HepG2 (cell line): ENCODE data around the gene RGS1. TPM values are rescaled to one million over a fixed set of nuclear protein-coding genes. Genes with fewer than 3 reads are reported as not detected.

Experiments used
- ATAC-seq: fragments of 200-7000 bp; cut with Tn5 transposase; 3 replicates; pipeline ENCODE4 v1.9.1; 2020; ENCODE audit warnings: mild to moderate bottlenecking, moderate library complexity
- BruUV-seq: library from RNA; stranded (reverse); fragments of 400-500 nt; replicated peaks from 2 replicates; lab custom pipeline; 2021; lab: Mats Ljungman, UMichigan
- CTCF ChIA-PET: fragments of 300-600 bp; formaldehyde crosslinking; extraction: SDS; loops from one replicate; lab custom pipeline; 2021; ENCODE audit warnings: low total read pairs, inconsistent platforms, low intra/inter-chr PET ratio; lab: Yijun Ruan, JAX
- POLR2A ChIA-PET: fragments of 350-600 bp; sonication (Branson Sonifier 250); formaldehyde crosslinking; loops from one replicate; lab custom pipeline; 2020; ENCODE audit warnings: antibody characterized with exemption, inconsistent platforms; lab: Yijun Ruan, JAX
- DNase-seq: peaks from one replicate; pipeline ENCODE4 v3.0.0-alpha.2; 2015; ENCODE audit warnings: low spot score
- FAIRE-seq: peaks from 3 replicates; lab custom pipeline; 2011; peaks lifted over from hg19 to GRCh38; lab: Jason Lieb, UNC
- H2AFZ ChIP-seq: one replicate; pipeline ENCODE4 v1.6.1; 2011; ENCODE audit warnings: low read length, inconsistent platforms
- H3K27ac ChIP-seq: fragments of 300-600 bp; 3 replicates; pipeline ENCODE4 v1.8.0; 2011; ENCODE audit warnings: mixed run types, mild to moderate bottlenecking, mixed read lengths, low read length, inconsistent platforms; ENCODE audit not compliant: insufficient read depth; ENCODE audit errors: extremely low read length
- H3K27me3 ChIP-seq, 2 experiments: fragments of 200-600 bp in 1 of 2; 2 replicates in 1 of 2; 3 replicates in 1 of 2; pipeline versions ENCODE4 v1.6.0 to v1.8.0; 2011; ENCODE audit warnings: low read length in 2 of 2, mild to moderate bottlenecking in 2 of 2, moderate library complexity in 2 of 2, inconsistent platforms in 1 of 2; ENCODE audit not compliant: insufficient read depth in 2 of 2, control insufficient read depth in 1 of 2
- H3K36me3 ChIP-seq, 2 experiments: fragments of 200-600 bp in 1 of 2; replicated peaks in 1 of 2; 2 replicates in 1 of 2; 3 replicates in 1 of 2; pipeline versions ENCODE4 v1.5.1 to v1.8.0; 2011; ENCODE audit warnings: low read length in 2 of 2, inconsistent platforms in 1 of 2; ENCODE audit not compliant: insufficient read depth in 2 of 2, control insufficient read depth in 1 of 2
- H3K4me1 ChIP-seq: 2 replicates; pipeline ENCODE4 v1.5.1; 2012; ENCODE audit warnings: low read length, inconsistent platforms; ENCODE audit not compliant: insufficient read depth
- H3K4me2 ChIP-seq: 2 replicates; pipeline ENCODE4 v1.6.0; 2011; ENCODE audit warnings: low read depth, low read length, inconsistent platforms
- H3K4me3 ChIP-seq, 3 experiments: fragments of 200-600 bp in 1 of 3; sonication (generic), shearing (Covaris generic) in 1 of 3; replicated peaks in 1 of 3; 2 replicates each; pipeline ENCODE4 v1.5.1; 2011 to 2016; ENCODE audit warnings: low read length in 3 of 3, inconsistent platforms in 2 of 3, low read depth in 2 of 3, mild to moderate bottlenecking in 2 of 3, control low read depth in 1 of 3, mixed read lengths in 1 of 3; ENCODE audit not compliant: insufficient read depth in 1 of 3
- H3K79me2 ChIP-seq: one replicate; pipeline ENCODE4 v1.6.1; 2011; ENCODE audit warnings: low read length, inconsistent platforms; ENCODE audit not compliant: insufficient read depth
- H3K9ac ChIP-seq: 2 replicates; pipeline ENCODE4 v1.6.0; 2011; ENCODE audit warnings: mild to moderate bottlenecking, low read depth, low read length, inconsistent platforms; ENCODE audit not compliant: insufficient read depth
- H3K9me3 ChIP-seq: 2 replicates; pipeline ENCODE4 v1.5.1; 2012; ENCODE audit warnings: mild to moderate bottlenecking, low read length
- H4K20me1 ChIP-seq: 2 replicates; pipeline ENCODE4 v1.6.0; 2011; ENCODE audit warnings: inconsistent platforms, mild to moderate bottlenecking, low read length, moderate library complexity; ENCODE audit not compliant: insufficient read depth
- GATAD2A ChIP-seq: IDR thresholded peaks from 2 replicates; pipeline ENCODE4 v1.6.1; 2016
- ONECUT2 ChIP-seq: sonication (generic); formaldehyde crosslinking; IDR thresholded peaks from 2 replicates; pipeline ENCODE4 v1.4.0; 2020; ENCODE audit warnings: missing genetic modification reagents
- SMARCC2 ChIP-seq: fragments of 450-650 bp; IDR thresholded peaks from 2 replicates; pipeline ENCODE4 v1.6.1; 2017; ENCODE audit warnings: antibody characterized with exemption, mild to moderate bottlenecking
- WGBS: methylation state at CpG from one replicate; pipeline ENCODE4 v1.1.6; 2017; ENCODE audit warnings: low lambda C conversion rate; 5-methylcytosine and 5-hydroxymethylcytosine counted together
- in situ Hi-C: cut with HindIII; loops from 2 replicates; pipeline ENCODE4 v1.10.0; 2017; ENCODE audit warnings: low pct_unique_long_range_greater_than_20kb; ENCODE audit not compliant: extremely low pct_ligation_motif_present
- intact Hi-C: fragments of 100-400 bp; cut with micrococcal nuclease; formaldehyde crosslinking; loops from one replicate; pipeline ENCODE4 v1.10.0; 2022; ENCODE audit not compliant: unreplicated experiment
- polyA plus RNA-seq, 8 experiments: library from polyadenylated mRNA; depleted of rRNA in 3 of 8; stranded (reverse) in 7 of 8; unstranded in 1 of 8; fragments of >200 nt; fragmentation: Illumina TruSeq in 4 of 8; extraction: Trizol in 4 of 8; gene quantifications; 2 replicates each; pipeline versions ENCODE4 v1.2.1 to v1.2.3, GENCODE V29; 2011 to 2016; ENCODE audit warnings: low read depth in 4 of 8, missing spikeins in 1 of 8, mixed read lengths in 1 of 8; ENCODE audit not compliant: insufficient read depth in 1 of 8
- total RNA-seq, 5 experiments: library from RNA; depleted of rRNA; stranded (reverse); fragments of >200 nt; fragmentation: Illumina TruSeq; extraction: Trizol; gene quantifications; 2 replicates each; pipeline ENCODE4 v1.2.3, GENCODE V29; 2016; ENCODE audit warnings: low read depth in 1 of 5
- TF ChIP-seq, protein P1 (sequence below): sonication (generic); formaldehyde crosslinking; IDR thresholded peaks from 2 replicates; pipeline ENCODE4 v1.9.0; 2021; ENCODE audit warnings: missing genetic modification reagents, mild to moderate bottlenecking, borderline replicate concordance
- TF ChIP-seq, protein P2 (sequence below): sonication (generic); formaldehyde crosslinking; IDR thresholded peaks from 2 replicates; pipeline ENCODE4 v1.8.1; 2023; ENCODE audit warnings: mild to moderate bottlenecking, missing genetic modification reagents, borderline replicate concordance
- TF ChIP-seq, protein P3 (sequence below): fragments of 450-650 bp; IDR thresholded peaks from 2 replicates; pipeline ENCODE4 v1.6.1; 2016
- TF ChIP-seq, protein P4 (sequence below): sonication (generic); formaldehyde crosslinking; IDR thresholded peaks from 2 replicates; pipeline ENCODE4 v1.9.0; 2022; ENCODE audit warnings: missing genetic modification reagents, mild to moderate bottlenecking, borderline replicate concordance
- TF ChIP-seq, protein P5 (sequence below): sonication (generic); formaldehyde crosslinking; IDR thresholded peaks from 2 replicates; pipeline ENCODE4 v1.4.0; 2020; ENCODE audit warnings: missing genetic modification reagents, borderline replicate concordance
- TF ChIP-seq, protein P6 (sequence below): IDR thresholded peaks from 2 replicates; pipeline ENCODE4 v1.6.1; 2016; ENCODE audit warnings: low read depth, borderline replicate concordance
- TF ChIP-seq, protein P7 (sequence below): sonication (generic); formaldehyde crosslinking; IDR thresholded peaks from 2 replicates; pipeline ENCODE4 v1.5.1; 2020; ENCODE audit warnings: mild to moderate bottlenecking, missing genetic modification reagents, moderate library complexity

RGS1 gene
- total and polyA plus RNA-seq, 2 of the 13 experiments (the other 11 are each of a cell fraction or from before 2014, with no cell fraction given): not detected

DNA sequence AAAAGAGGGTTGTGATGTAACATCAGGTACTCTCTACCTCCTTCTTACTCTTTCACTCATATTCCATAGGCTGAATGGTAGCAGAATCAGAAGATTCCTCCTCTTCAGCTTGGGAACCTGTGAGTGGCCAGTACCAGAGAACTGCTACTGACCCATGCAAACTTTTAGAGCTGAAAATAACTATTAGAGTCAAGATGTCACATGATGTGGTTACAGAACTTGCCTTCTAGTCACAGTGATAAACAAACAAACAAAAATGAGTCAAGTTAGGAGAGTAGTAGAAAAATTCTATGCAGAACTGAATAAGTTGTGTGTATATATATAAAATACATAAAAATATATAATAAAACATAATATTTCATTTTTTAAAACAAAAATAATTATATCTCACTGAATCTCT is 47.6 kb upstream of the RGS1 start:
- Histone ChIP-seq H3K27me3 (no peaks in the 10 kb centered on the region; a peak in 1 of 5 replicates), H3K4me2 (no peak overlapping the region), H3K27ac (no peak overlapping the region), H3K4me1 (no peaks in the 10 kb centered on the region), H3K79me2 (no peaks in the 10 kb centered on the region), H3K4me3 (no peak overlapping the region), H3K36me3 (no peaks in the 10 kb centered on the region), H2AFZ (no peak overlapping the region), H3K9ac (no peak overlapping the region), H4K20me1 (no peaks in the 10 kb centered on the region), H3K9me3 (no peaks in the 10 kb centered on the region)
- POLR2A ChIA-PET: no interaction called here
- CTCF ChIA-PET: no interaction called here
- no peak for DNase-seq
- no peak for ATAC-seq
- in situ Hi-C loops: no loop called here
- intact Hi-C loops: no loop called here
- TF ChIP-seq ONECUT2 (CRISPR knock-in tag): no peak
- TF ChIP-seq, protein P1, sequence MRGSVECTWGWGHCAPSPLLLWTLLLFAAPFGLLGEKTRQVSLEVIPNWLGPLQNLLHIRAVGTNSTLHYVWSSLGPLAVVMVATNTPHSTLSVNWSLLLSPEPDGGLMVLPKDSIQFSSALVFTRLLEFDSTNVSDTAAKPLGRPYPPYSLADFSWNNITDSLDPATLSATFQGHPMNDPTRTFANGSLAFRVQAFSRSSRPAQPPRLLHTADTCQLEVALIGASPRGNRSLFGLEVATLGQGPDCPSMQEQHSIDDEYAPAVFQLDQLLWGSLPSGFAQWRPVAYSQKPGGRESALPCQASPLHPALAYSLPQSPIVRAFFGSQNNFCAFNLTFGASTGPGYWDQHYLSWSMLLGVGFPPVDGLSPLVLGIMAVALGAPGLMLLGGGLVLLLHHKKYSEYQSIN: no peak
- no peak for FAIRE-seq
- BruUV-seq: no TSS peak

DNA sequence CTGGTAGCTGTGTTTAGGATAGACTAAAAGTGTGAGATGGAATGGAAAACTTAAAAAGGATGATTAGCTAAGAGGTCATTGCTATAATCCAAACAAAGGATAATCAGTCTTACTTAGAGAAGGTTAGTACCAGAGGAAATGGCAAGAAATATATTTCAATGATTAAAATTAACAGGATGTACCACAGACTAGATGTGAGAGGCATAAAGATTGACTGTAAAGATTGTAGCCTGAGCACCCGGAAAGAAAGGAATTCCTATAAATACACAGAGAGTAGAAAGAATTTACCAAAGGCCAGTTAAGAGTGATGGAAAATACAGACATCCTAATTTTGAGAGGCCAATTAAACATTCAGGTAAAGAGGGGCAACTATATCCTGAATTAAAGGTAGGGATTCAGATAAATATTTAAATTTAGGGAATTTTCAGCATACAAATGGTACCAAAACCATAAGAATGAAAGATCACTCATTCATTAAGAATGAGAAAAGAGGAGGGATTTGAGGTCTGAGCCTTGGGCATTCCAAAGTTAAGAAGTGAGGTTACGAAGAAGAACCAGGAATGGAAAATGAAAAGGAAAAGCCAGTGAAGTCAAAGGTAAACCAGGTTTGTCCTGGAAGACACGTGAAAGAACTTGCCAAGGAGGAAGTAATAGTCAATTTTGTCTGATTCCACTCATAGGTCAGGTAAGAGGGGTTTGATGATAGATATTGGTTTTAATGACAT is 46.4 kb upstream of the RGS1 start:
- CTCF ChIA-PET: no interaction called here
- Histone ChIP-seq H3K4me1 (no peaks in the 10 kb centered on the region), H3K36me3 (no peaks in the 10 kb centered on the region), H4K20me1 (no peaks in the 10 kb centered on the region), H3K4me2 (no peak overlapping the region), H3K27ac (no peak overlapping the region), H3K9ac (no peak overlapping the region), H3K4me3 (no peak overlapping the region), H2AFZ (no peak overlapping the region), H3K9me3 (no peaks in the 10 kb centered on the region), H3K79me2 (no peaks in the 10 kb centered on the region), H3K27me3 (no peaks in the 10 kb centered on the region; a peak in 1 of 5 replicates)
- ATAC-seq (no peak), FAIRE-seq (no peak), DNase-seq (no peak)
- POLR2A ChIA-PET: no interaction called here
- no TSS peak for BruUV-seq
- 57% methylated on average over 3 of the region's 3 CpGs for WGBS
- in situ Hi-C loops: no loop called here
- intact Hi-C loops: no loop called here
- TF ChIP-seq, protein P2, sequence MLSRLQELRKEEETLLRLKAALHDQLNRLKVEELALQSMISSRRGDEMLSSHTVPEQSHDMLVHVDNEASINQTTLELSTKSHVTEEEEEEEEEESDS: no peak
- TF ChIP-seq, protein P3, sequence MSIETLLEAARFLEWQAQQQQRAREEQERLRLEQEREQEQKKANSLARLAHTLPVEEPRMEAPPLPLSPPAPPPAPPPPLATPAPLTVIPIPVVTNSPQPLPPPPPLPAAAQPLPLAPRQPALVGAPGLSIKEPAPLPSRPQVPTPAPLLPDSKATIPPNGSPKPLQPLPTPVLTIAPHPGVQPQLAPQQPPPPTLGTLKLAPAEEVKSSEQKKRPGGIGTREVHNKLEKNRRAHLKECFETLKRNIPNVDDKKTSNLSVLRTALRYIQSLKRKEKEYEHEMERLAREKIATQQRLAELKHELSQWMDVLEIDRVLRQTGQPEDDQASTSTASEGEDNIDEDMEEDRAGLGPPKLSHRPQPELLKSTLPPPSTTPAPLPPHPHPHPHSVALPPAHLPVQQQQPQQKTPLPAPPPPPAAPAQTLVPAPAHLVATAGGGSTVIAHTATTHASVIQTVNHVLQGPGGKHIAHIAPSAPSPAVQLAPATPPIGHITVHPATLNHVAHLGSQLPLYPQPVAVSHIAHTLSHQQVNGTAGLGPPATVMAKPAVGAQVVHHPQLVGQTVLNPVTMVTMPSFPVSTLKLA: no peak
- TF ChIP-seq SMARCC2 (no peak), GATAD2A (CRISPR knock-in tag) (no peak)
- TF ChIP-seq, protein P4, sequence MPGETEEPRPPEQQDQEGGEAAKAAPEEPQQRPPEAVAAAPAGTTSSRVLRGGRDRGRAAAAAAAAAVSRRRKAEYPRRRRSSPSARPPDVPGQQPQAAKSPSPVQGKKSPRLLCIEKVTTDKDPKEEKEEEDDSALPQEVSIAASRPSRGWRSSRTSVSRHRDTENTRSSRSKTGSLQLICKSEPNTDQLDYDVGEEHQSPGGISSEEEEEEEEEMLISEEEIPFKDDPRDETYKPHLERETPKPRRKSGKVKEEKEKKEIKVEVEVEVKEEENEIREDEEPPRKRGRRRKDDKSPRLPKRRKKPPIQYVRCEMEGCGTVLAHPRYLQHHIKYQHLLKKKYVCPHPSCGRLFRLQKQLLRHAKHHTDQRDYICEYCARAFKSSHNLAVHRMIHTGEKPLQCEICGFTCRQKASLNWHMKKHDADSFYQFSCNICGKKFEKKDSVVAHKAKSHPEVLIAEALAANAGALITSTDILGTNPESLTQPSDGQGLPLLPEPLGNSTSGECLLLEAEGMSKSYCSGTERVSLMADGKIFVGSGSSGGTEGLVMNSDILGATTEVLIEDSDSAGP: no peak
- TF ChIP-seq, protein P5, sequence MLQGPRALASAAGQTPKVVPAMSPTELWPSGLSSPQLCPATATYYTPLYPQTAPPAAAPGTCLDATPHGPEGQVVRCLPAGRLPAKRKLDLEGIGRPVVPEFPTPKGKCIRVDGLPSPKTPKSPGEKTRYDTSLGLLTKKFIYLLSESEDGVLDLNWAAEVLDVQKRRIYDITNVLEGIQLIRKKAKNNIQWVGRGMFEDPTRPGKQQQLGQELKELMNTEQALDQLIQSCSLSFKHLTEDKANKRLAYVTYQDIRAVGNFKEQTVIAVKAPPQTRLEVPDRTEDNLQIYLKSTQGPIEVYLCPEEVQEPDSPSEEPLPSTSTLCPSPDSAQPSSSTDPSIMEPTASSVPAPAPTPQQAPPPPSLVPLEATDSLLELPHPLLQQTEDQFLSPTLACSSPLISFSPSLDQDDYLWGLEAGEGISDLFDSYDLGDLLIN (CRISPR knock-in tag): no peak
- TF ChIP-seq, protein P6, sequence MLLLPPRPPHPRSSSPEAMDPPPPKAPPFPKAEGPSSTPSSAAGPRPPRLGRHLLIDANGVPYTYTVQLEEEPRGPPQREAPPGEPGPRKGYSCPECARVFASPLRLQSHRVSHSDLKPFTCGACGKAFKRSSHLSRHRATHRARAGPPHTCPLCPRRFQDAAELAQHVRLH: no peak
- TF ChIP-seq, protein P7, sequence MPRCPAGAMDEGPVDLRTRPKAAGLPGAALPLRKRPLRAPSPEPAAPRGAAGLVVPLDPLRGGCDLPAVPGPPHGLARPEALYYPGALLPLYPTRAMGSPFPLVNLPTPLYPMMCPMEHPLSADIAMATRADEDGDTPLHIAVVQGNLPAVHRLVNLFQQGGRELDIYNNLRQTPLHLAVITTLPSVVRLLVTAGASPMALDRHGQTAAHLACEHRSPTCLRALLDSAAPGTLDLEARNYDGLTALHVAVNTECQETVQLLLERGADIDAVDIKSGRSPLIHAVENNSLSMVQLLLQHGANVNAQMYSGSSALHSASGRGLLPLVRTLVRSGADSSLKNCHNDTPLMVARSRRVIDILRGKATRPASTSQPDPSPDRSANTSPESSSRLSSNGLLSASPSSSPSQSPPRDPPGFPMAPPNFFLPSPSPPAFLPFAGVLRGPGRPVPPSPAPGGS: no peak
